HG02678 (cell line): Measurements from ENCODE around the gene MAP3K13.
"Not testable (repeated sequence)": the region's sequence is repeated elsewhere in the genome, so short reads cannot be mapped to it uniquely, and the experiment has no call there.

Experiments used
- ATAC-seq: cut with Tn5 transposase; IDR thresholded peaks from one replicate; pipeline ENCODE4 v1.9.1; 2021; ENCODE audit warnings: mild to moderate bottlenecking, moderate library complexity; ENCODE audit not compliant: unreplicated experiment

MAP3K13 gene

DNA sequence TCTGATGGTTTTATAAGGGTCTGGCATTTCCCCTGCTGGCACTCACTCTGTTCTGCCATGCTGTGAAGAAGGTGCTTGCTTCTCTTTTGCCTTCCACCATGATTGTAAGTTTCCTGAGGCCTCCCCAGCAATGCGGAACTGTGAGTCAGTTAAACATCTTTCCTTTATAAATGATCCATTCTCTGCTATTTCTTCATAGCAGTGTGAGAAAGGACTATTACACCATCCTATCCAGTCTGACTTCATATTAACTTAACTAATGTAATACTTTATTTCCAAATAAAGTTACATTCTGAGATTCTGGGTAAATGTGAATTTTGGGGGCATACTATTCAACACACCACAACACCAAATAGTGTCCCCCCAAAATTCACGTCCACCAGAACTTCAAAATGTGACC is 22.2 kb upstream of the MAP3K13 start:
- ATAC-seq: no peak

GRCh38 chr3:185341616-185342458 is 21.1 kb upstream of the MAP3K13 start:
- no peak for ATAC-seq

DNA sequence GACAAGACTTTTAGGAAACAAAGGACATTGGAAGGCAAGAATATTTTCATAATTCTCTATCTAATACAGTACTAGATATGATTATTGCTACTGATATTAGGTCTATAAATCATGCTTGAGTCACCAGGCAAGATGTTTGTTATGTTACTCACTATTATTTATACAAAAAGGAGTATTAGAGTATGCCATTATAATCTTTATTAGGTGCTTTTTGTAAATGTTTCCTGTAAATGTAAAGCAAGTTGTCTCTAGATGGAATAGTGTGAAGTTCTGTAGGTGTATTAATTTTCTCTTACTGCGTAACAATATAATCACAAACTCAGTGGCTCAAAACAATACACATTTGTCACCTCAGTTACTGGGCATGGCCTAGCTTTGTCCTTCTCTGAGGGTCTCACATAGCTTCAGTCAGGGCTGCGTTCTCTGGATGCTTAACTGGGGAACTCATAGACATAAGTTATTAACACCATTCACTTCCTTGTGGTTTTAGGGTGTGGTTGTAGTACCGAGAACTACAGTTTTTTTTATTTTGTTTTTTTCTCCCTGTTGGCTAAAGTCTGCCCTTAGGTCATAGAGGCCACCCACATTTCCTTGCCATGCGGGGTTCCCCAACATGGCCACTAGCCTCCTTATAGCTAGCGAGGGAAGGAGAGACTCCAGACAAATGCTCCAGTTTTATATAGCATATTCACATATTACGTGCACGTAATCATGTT is 20.3 kb upstream of the MAP3K13 start:
- ATAC-seq: no peak

DNA sequence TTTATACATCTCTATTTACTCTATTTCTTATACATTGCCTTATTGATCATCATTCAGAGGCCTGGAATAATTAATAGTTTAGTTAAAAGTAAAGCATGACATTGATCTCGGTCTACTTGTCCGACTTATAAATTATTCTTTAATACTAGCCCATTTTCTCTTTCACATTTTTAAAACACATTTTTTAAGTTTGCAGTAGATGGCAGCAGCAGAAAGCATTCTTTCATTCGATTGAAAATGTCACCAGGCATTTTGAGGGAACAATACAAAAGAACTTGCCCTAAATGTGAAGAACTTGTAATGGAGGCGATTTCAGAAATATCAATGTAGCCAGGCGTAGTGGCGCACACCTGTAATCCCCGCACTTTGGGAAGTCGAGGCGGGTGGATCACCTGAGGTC is 15.5 kb upstream of the MAP3K13 start:
- no peak for ATAC-seq

- no peak for ATAC-seq
Observed at GRCh38 chr3:185350841-185351240, 12.1 kb upstream of the MAP3K13 start.

DNA sequence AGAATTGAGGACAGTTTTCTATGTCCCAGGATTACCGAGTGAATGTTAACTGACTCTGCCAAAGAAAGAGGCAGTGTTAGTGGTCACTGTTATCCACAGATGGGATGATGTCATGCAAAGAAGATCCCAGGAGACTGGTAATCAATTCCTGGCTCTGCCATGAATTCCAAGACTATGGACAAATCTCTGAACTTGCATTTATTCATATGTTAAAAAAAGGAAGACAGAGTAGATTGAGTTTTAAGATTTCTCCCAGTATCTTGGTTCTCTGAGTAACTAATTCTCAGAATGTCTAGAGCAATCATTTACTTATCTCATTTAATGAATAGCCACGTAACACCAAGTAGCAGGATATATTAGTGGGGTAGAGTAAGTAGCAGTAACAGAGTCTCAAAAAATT is 11.5 kb upstream of the MAP3K13 start:
- ATAC-seq: no peak

DNA sequence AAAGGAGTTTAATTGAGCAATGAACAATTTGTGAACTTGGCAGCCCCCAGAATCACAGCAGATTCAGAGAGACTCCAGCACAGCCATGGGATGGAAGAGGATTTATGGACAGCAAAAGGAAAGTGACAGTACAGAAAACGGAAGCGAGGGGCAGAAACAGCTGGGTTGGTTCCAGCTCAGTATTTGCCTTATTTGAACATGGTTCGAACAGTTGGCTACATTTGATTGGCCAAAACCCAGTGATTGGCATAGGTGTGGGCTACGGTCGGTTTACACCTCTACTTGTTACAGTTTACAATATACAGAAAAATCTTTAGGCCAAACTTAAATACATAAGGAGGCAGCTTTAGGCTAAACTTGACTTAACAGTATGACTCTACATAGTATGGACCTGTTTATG is 9.7 kb upstream of the MAP3K13 start:
- no peak for ATAC-seq

DNA sequence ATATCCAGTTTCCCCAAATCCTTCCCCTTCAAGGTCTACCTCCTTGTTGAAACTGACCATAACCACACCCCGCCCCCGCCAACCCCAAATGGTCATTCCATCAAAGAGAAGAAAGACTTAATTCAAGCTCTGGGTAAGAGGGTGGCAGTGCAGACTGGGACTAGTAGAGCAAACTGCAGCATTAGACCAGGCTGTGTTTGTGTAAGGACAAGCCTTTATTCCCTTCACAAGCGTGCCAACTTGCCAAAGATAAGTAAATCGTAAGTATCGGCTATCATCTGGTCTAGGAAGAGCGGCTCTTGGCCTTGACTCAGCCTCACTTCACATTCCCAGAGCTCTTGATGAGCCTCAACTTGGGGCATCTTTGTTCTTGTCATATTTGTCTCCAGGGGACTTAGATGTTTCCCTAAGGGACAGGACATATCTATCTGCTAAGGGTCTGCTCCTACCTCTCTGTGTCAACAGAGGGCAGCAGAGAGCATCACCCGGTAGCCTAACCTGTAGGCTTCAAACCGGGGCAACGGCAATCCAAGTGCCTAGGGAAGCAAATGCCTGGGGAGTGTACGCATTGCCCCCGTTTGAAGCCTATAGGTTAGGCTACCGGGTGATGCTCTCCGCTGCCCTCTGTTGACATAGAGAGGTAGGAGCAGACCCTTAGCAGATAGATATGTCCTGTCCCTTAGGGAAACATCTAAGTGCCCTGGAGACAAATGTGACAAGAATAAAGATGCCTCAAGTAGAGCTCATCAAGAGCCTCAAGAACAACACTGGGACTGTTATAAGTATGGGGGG is 8.9 kb upstream of the MAP3K13 start:
- ATAC-seq: peak; percentile 99

- no peak for ATAC-seq
Observed at GRCh38 chr3:185356499-185356898, 6.4 kb upstream of the MAP3K13 start.

DNA sequence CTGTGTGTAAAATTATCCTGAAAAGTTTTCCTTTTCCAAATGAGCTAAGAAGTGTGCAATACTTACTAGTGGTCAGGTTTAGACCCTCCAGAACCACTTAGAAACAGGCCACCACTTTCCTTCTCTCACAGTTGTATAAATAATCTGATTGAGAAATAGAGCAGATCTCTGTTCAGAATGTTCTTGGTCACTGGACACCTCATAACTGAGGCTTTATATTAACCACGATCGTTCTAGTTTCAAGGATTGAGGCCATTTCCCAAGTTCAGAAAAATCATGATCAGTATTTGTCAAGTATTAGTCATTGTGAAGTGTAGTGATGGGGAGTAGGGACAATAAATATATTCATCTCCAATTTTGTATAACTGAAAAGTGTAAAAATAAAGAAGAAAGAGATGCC is 1.0 kb upstream of the MAP3K13 start:
- no peak for ATAC-seq

GRCh38 chr3:185363662-185364203 is 797 bp downstream of the MAP3K13 start:
- ATAC-seq: peak; percentile 32

GRCh38 chr3:185365291-185366073 is 2.5 kb downstream of the MAP3K13 start:
- no peak for ATAC-seq

GRCh38 chr3:185366074-185366335 is 3.1 kb downstream of the MAP3K13 start:
- ATAC-seq: no peak

DNA sequence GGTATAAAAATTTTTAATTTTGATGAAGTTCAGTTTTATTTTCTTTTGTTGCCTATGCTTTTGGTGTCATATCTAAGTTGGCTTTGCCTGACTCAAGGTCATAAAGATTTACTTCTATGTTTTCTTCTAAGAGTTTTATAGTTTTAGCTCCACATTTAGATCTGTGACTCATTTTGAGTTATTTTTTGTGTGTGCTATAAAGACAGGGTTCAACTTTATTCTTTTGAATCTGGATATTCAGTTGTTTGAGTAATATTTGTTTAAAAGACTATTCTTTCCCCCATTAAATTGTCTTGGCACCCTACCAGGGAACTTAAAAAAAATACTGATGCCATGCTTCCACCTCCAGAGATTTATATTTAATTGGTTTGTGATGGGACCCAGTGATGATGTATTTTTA is 4.0 kb downstream of the MAP3K13 start:
- no peak for ATAC-seq

- not testable (repeated sequence) for ATAC-seq
Observed at GRCh38 chr3:185370349-185370748, 7.4 kb downstream of the MAP3K13 start.

- no peak for ATAC-seq
Observed at GRCh38 chr3:185371306-185372074, 8.6 kb downstream of the MAP3K13 start.

- ATAC-seq: no peak
Observed at GRCh38 chr3:185381320-185382058, 18.6 kb downstream of the MAP3K13 start.

GRCh38 chr3:185382154-185382553 is 19.2 kb downstream of the MAP3K13 start:
- no peak for ATAC-seq

DNA sequence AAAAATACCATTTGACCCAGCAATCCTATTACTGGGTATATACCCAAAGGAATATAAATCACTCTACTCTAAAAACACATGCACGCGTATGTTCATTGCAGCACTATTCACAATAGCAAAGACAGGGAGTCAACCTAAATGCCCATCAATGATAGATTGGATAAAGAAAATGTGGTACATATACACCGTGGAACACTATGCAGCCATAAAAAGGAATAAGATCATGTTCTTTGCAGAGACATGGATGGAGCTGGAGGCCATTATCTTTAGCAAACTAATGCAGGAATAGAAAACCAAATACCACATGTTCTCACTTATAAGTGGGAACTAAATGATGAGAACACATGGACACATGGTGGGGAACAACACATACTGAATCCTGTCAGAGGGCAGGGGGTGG is 23.6 kb downstream of the MAP3K13 start:
- not testable (repeated sequence) for ATAC-seq
